Keratinocyte (primary cell): ENCODE data around the gene TSPAN18.

ENCODE experiments used
- CTCF ChIP-seq, 3 experiments: IDR thresholded peaks in 1 of 3; conservative IDR thresholded peaks in 1 of 3; optimal IDR thresholded peaks in 1 of 3; 2 replicates in 2 of 3; 3 replicates in 1 of 3; pipeline versions ENCODE3 to v1.5.1; 2011; ENCODE audit warnings: low read length in 3 of 3, mild to moderate bottlenecking in 3 of 3, moderate library complexity in 2 of 3, control low read depth in 1 of 3, inconsistent platforms in 1 of 3; ENCODE audit not compliant: insufficient read depth in 2 of 3; ENCODE audit errors: extremely low read depth in 1 of 3
- EZH2 ChIP-seq: IDR thresholded peaks from one replicate; pipeline ENCODE4 v1.6.1; 2012; ENCODE audit warnings: inconsistent platforms, mild to moderate bottlenecking, low read length, moderate library complexity

- TF ChIP-seq CTCF (optimal IDR thresholded peaks at IDR 0.05 in 1 of 3, IDR thresholded peaks at IDR 0.05 in 1 of 3, conservative IDR thresholded peaks at IDR 0.05 in 1 of 3; ENCODE audit: extremely low read depth in 1 of 3, insufficient read depth in 2 of 3, low read length in 3 of 3), result no peak
- TF ChIP-seq EZH2, result no peak
Observed at GRCh38 chr11:44761551-44761961, 34.8 kb downstream of the TSPAN18 start.
